A549 (cell line): ENCODE measurements around the gene RAB30.

ENCODE experiments used
- CTCF ChIP-seq: fragments of >200 bp; sonication (Bioruptor Twin); formaldehyde crosslinking; IDR thresholded peaks from 3 replicates; pipeline ENCODE4 v1.5.1; 2016
- EP300 ChIP-seq, 2 experiments: fragments of >200 bp; sonication (Bioruptor Twin); formaldehyde crosslinking; IDR thresholded peaks; 2 replicates in 1 of 2; 3 replicates in 1 of 2; pipeline ENCODE4 v1.6.1; 2016 to 2017
- MAX ChIP-seq: IDR thresholded peaks from 2 replicates; pipeline ENCODE4 v1.6.1; 2012
- POLR2A ChIP-seq: IDR thresholded peaks from 2 replicates; pipeline ENCODE4 v1.6.1; 2012; ENCODE audit warnings: mild to moderate bottlenecking, low read length
- RAD21 ChIP-seq, 2 experiments: fragments of >200 bp in 1 of 2; sonication (Bioruptor Twin) in 1 of 2; formaldehyde crosslinking in 1 of 2; IDR thresholded peaks in 1 of 2; conservative IDR thresholded peaks in 1 of 2; 2 replicates in 1 of 2; 3 replicates in 1 of 2; pipeline ENCODE4 v1.6.1; 2012 to 2018; ENCODE audit warnings: inconsistent platforms in 1 of 2
- SMC3 ChIP-seq: fragments of >200 bp; sonication (Bioruptor Twin); formaldehyde crosslinking; IDR thresholded peaks from 3 replicates; pipeline ENCODE4 v1.6.1; 2018; ENCODE audit warnings: inconsistent platforms
- USF2 ChIP-seq: fragments of 450-650 bp; IDR thresholded peaks from 2 replicates; pipeline ENCODE4 v1.6.1; 2014; ENCODE audit warnings: antibody characterized with exemption

- no peak for TF ChIP-seq USF2
- TF ChIP-seq CTCF: no peak
- no peak for TF ChIP-seq SMC3
- TF ChIP-seq RAD21 (conservative IDR thresholded peaks at IDR 0.05 in 1 of 2, IDR thresholded peaks at IDR 0.05 in 1 of 2): no peak
- TF ChIP-seq POLR2A: no peak
- no peak for TF ChIP-seq EP300 (IDR thresholded peaks at IDR 0.05)
- TF ChIP-seq MAX: no peak
Measured at GRCh38 chr11:82995754-82996398, 75.8 kb downstream of the RAB30 start.
